WERI-Rb-1 (cell line): ENCODE results near the gene CYP27C1.

Experiments
- DNase-seq: peaks from one replicate; pipeline ENCODE4 v3.0.0-alpha.2; 2020
- H3K27ac ChIP-seq: fragments of 250-450 bp; sonication (Bioruptor Pico); 2 replicates; pipeline ENCODE4 v1.5.1; 2020; ENCODE audit warnings: mild to moderate bottlenecking, moderate library complexity
- H3K27me3 ChIP-seq: fragments of 250-450 bp; sonication (Bioruptor Pico); 2 replicates; pipeline ENCODE4 v1.5.1; 2021; ENCODE audit warnings: mild to moderate bottlenecking, low read depth, moderate library complexity; ENCODE audit not compliant: insufficient read depth, severe bottlenecking
- H3K36me3 ChIP-seq: fragments of 250-450 bp; sonication (Bioruptor Pico); 2 replicates; pipeline ENCODE4 v1.5.1; 2020; ENCODE audit warnings: mild to moderate bottlenecking, moderate library complexity
- H3K4me3 ChIP-seq: 2 replicates; pipeline ENCODE4 v1.5.1; 2011; ENCODE audit warnings: low read depth, mild to moderate bottlenecking, control low read depth, low read length
- H3K9me3 ChIP-seq: fragments of 250-450 bp; sonication (Bioruptor Pico); 2 replicates; pipeline ENCODE4 v1.5.1; 2021; ENCODE audit warnings: mild to moderate bottlenecking, moderate library complexity; ENCODE audit not compliant: severe bottlenecking
- CTCF ChIP-seq: IDR thresholded peaks from 2 replicates; pipeline ENCODE4 v1.5.1; 2011; ENCODE audit warnings: low read depth, mild to moderate bottlenecking, control low read depth, inconsistent platforms, low read length

CYP27C1 gene

DNA sequence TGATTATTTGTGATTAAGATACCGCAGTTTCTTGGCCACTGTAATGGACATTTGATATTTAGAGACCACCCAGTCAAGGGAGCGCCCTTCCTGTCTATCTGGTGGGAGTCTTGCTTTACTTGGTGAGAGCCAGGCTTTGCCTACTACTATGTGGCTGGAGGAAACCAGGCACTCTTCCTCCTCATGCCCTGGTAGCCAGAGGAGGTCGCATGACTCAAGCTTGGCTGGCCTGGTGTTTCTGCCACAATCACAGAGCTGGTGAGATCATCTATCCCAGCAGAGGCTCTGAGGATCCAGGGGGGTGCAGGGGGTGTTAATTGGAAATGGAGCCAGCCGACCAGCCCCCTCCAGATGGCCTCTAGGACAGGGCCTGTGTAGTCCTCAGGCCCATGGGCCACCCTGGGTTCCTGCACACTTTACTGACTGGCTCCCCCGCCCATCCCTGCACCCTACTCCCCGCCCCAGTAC lies 66.4 kb downstream of the CYP27C1 start:
- H3K4me3 ChIP-seq, result no peak overlapping the region
- no peaks in the 10 kb centered on the region for H3K27me3 ChIP-seq
- H3K36me3 ChIP-seq, result no peaks in the 10 kb centered on the region
- no peak for DNase-seq
- peaks cover 6% of the 10 kb centered on the region for H3K9me3 ChIP-seq
- no peak overlapping the region for H3K27ac ChIP-seq
- TF ChIP-seq CTCF, result no peak

GRCh38 chr2:127150996-127151395 lies 69.1 kb downstream of the CYP27C1 start:
- Histone ChIP-seq H3K27ac (no peak overlapping the region), H3K27me3 (no peaks in the 10 kb centered on the region), H3K36me3 (no peaks in the 10 kb centered on the region), H3K9me3 (peaks cover 6% of the 10 kb centered on the region), H3K4me3 (no peak overlapping the region)
- DNase-seq, result no peak
- no peak for TF ChIP-seq CTCF

DNA sequence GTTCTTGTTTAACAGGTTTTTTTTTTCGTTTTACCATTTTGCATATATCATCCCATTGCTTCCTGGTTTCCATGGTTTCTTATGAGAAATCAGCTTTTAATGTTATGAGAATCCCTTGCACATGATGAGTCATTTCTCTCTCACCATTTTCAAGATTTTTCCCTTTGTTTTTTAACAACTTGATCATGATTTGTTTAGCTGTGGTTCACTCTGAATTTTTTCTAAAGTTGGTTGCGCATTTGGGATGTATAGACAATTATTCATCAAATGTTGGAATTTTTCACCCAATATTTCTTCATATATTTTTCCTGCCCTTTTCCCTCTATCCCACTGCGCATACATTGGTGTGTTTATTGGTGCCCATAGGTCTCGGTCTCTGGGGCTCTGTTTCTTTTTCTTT lies 70.7 kb downstream of the CYP27C1 start:
- H3K4me3 ChIP-seq, result no peak overlapping the region
- H3K36me3 ChIP-seq, result no peaks in the 10 kb centered on the region
- no peaks in the 10 kb centered on the region for H3K27me3 ChIP-seq
- H3K27ac ChIP-seq, result no peak overlapping the region
- no peak for TF ChIP-seq CTCF
- H3K9me3 ChIP-seq, result peaks cover 6% of the 10 kb centered on the region
- no peak for DNase-seq

DNA sequence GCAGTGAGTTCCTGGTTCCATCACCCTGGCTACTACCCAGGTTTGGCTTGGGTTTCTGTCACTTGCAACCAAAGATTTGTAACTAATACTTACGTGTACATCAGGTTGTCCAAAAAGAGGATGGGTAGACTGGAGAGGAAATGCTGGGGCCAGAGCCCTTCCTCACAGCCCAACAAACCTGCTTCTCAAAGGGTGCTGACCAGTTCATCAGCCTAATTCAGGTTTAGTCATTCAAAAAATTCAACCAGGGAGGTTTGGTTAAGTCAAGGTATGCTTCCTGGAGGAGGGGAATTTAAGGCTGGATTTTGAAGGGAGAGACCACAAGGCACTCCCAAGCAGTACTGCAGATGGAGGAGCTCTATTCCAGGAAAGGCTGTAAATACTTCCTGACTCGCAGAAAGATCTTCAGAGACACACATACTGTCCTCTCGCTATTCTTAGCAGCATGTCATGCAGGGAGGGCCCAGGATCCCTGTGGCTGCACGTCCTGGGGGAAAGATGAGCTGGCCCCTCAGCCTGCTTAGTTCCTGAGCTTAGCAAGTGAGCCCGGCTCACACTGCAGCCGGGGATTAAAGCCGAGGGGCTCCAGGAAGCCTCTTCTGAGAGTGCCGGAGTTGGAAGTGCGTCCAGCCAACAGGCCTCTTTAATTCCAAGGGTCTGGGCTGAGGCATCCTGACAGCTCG lies 73.1 kb downstream of the CYP27C1 start:
- Histone ChIP-seq H3K9me3 (peaks cover 6% of the 10 kb centered on the region), H3K36me3 (no peaks in the 10 kb centered on the region), H3K4me3 (peak overlapping the region; percentile 21), H3K27me3 (no peaks in the 10 kb centered on the region), H3K27ac (peak overlapping the region; percentile 60)
- TF ChIP-seq CTCF, result no peak
- DNase-seq, result peak; percentile 91

DNA sequence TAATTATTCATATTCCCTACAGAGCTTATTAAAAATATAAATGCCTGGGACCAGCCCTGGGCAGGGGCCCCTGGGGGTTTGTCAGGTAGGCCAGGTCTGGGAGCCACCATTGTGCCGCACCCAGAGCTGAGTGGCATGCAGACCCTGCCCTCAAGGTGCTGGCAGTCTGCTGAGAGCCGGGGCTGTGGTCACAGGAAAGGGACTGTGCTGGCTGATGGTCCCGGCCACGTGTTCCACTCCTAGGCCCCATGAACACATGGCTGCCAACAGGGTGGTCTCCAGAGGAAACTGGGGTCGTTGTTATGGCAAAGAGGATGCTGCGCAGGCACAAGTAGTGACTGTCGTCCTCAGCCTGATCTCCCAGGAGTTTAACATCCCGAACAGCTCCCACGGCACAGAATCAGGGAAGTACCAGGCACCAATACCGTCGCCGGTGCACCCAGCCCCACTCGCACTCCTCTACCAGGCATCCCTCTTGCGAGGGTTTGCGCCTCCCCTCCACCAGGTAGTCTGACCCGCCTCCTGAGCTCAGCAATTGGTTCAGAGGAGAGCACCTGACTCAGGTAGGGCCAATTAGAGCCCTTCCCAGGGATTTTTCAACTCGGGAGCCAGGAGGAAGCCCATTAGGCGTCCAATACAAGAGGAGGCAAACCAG lies 73.9 kb downstream of the CYP27C1 start:
- H3K4me3 ChIP-seq, result no peak overlapping the region
- no peak for TF ChIP-seq CTCF
- no peak for DNase-seq
- H3K27me3 ChIP-seq, result no peaks in the 10 kb centered on the region
- no peak overlapping the region; the same call in 1 of the 2 replicates for H3K27ac ChIP-seq
- H3K9me3 ChIP-seq, result peaks cover 3% of the 10 kb centered on the region
- no peaks in the 10 kb centered on the region for H3K36me3 ChIP-seq
